ENCODE results near the gene ASB13.

The ASB13 gene

DNA sequence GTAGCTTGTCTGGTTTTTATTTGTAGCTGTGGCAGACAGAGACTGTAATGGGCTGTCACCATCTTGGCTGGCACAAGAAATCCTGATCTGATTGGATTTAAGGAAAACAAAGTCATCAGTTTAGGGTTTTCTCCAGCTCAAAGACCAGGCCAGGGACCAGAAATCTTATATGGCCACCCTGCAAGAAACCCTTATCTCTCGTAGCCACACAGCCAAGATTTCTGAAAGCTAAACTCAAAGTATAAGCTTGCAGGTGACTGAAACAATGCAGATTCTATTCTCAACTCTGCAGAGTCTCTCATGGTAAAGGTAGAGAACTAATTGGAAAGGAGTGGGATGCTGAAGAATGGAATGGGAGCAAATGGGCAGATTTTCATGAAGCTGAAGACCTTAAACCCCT, 3.2 kb upstream of the ASB13 start:
- DNase-seq (ENCODE audit: low read depth) = no peak

DNA sequence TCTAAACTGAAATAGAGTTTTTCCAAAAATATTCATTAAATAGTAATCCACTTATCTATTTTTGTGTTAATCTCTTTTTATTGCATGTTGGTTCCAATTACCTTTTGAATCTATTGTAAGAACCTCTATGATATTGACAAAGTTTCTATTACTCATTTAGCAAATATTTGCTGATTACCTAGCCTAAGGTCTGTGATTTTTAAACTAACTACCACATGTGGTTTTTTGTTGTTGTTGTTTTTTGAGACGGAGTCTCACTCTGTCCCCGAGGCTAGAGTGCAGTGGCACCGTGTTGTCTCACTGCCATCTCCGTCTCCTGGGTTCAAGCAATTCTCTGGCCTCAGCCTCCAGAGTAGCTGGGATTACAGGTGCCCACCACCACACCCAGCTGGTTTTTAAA, 2.0 kb upstream of the ASB13 start:
- DNase-seq (ENCODE audit: low read depth) = no peak

DNA sequence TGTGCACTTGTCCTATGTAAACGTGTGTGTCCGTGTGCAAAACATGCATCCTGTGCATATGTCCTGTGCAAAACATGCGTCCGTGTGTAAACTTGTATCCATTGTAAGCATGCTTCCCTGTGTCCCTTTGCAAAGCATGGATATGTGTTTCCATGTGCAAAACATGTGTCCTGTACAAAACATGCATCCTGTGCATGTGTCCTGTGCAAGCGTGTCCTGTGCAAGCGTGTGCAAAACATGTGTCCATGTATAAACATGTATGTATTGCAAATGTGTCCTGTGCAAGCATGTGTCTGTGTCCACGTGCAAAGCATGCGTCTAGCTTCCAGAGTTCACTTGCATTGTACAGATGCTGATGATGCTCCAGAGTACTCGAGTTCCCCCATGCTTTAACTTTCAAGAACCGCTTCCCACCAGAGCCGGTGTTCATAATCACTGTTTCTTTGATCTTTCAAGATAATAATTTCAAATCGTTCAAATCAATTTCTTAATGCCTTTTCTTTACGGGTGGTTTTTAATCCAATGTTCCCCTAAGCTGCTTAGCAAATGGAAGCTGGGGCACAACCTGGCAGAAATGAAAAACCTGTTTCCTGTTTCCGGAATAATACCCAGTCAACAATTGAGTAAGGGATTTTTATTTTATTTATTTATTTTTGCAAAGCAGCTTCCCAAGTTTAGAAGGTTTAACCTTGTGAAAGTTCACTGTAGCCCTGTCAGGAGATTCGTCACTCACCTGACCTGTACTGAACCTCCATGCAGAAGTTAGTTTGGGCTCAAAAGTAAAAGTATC, 641 bp upstream of the ASB13 start:
- DNase-seq (ENCODE audit: low read depth) = no peak

GRCh38 chr10:5665373-5666007, 905 bp downstream of the ASB13 start:
- DNase-seq (ENCODE audit: low read depth) = no peak

- no peak for DNase-seq (ENCODE audit: low read depth)
Measured at GRCh38 chr10:5663692-5664427, 2.5 kb downstream of the ASB13 start.

DNA sequence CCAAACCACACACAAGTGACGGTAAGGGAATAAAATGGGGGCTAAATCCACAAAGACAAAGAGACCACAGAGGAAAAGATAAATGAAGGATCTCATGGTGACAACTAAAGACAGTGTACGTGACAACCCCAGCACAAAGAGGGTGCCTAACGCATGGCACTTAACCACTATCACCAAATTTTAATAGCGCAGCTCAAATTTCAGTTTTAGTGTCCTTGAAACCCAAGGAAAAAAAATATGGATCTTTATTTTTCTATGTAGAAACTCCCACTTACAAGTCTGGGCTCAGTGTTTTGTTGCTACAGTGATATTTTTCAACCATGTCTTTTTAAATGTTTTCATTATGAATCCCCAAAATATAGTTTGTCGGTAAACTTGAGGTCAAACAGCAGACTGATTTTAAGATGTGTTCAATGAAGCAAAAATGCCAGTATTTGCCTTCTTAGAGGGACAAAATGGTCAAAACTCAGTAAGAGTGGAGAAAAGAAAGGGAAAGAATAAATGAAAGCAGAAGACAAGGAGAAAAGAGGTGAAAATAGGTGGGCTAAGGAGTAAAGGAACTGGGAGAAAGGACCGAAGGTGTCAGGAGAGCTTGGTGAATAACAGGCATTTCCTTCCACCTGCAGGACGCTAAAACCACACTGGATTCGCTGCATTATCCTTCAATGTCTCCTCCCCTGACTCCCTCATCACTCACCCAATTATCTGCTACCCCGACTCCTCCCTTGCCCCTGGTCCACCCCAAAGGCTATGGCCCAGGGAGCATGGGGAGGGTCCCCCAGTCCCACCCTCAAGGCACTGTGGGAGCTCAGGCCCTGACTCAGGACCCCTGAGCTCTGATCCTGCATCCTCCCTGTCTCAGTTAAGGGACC, 3.5 kb downstream of the ASB13 start:
- no peak for DNase-seq (ENCODE audit: low read depth)

- DNase-seq (ENCODE audit: low read depth) = no peak
Measured at GRCh38 chr10:5661043-5661442, 5.4 kb downstream of the ASB13 start.

DNA sequence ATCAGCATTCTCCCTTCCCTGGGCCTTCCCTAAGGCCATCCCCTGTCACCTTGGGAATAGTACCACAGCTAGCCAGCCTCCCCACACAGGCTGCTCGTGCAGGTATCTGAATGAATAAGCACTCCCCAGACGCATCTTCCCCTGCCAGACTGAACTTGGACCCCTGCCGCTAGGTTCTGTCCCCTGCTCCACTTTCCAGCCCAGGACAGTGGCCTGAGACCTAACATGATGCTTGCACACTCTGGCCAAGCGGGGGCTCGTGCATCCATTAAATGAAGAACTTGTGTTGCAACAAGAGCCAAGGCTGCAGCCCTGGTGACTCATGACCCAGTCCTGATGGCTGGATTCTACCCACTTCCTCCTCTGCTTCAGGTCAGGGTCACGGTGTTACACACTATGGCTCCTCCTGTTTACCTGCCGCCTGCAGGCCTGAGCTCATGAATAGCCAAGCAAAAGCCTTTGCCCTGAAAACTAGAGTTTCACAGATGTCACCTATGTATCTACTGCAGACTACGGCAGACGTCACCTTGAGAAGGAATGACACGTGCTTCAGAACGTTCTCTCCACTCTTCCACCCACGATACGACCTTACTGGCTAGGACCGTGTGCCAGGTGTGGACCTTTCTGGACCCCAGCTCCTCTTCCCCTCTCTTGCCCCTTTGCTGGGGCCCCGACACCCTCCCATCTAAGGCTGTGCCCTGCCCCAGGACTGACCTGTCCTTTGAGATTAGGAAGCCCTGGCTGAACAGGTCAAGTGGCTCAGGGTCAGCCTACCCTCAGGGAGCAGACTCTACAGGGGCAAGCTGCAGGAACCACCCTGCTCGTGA, 6.5 kb downstream of the ASB13 start:
- DNase-seq (ENCODE audit: low read depth) = no peak

GRCh38 chr10:5658871-5659618, 7.3 kb downstream of the ASB13 start:
- DNase-seq (ENCODE audit: low read depth) = no peak

GRCh38 chr10:5656737-5657579, 9.4 kb downstream of the ASB13 start:
- no peak for DNase-seq (ENCODE audit: low read depth)

DNA sequence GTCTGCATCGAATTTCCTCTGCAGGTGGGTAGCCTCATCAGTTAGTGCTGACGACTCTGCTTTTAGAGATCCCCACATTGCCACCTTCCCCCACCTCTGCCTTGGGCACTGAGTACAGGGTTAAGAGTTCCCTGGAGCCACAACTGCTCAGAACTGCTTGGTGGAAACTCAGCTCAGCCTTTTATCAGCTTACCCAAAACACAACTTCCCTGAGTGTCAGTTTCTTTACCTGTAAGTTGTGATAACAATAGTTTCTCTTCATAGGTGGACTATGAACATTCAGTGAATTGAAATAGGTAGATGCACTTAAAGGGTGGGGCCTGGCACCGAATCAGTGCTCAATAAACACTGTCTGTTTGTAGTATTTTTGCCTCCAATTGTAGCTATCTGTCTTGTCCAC, 11.3 kb downstream of the ASB13 start:
- no peak for DNase-seq (ENCODE audit: low read depth)

GRCh38 chr10:5654218-5654755, 12.1 kb downstream of the ASB13 start:
- no peak for DNase-seq (ENCODE audit: low read depth)

DNA sequence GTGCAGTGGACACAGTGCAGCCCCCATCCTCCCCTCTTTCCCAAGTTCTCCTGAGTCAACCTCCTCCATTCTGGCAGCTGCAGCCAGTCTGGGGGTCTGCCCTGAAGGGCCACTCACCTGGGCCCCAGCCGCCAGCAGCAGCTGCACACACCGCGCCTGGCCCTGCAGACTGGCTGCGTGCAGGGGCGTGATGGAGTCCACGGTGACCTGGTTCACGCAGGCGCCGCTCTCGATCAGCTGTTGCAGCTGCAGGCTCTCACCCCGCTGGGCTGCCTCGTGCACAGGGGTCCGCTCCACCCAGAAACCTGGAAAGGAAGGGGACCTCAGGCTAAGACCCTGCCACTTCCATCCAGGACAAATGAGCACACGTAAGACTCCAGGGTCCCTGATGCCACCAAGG, 13.6 kb downstream of the ASB13 start:
- DNase-seq (ENCODE audit: low read depth) = no peak

DNA sequence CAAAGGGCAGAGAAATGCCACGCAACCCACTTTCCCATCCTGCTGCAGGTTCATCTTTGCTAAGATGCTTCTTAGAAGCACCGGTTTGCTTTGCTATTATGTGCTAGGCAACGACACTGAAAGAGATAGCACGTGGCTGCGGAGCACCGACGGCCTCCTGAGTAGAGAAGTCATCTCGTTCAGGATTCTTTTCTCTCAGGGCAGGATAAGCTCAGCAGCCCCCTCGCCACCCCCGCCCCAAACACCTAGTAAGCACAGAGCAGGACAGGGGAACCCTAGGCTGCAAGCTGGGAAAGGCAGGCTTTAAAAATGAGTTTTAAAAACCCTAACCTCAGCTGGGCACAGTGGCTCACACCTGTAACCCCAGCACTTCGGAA, 15.0 kb downstream of the ASB13 start:
- no peak for DNase-seq (ENCODE audit: low read depth)

DNA sequence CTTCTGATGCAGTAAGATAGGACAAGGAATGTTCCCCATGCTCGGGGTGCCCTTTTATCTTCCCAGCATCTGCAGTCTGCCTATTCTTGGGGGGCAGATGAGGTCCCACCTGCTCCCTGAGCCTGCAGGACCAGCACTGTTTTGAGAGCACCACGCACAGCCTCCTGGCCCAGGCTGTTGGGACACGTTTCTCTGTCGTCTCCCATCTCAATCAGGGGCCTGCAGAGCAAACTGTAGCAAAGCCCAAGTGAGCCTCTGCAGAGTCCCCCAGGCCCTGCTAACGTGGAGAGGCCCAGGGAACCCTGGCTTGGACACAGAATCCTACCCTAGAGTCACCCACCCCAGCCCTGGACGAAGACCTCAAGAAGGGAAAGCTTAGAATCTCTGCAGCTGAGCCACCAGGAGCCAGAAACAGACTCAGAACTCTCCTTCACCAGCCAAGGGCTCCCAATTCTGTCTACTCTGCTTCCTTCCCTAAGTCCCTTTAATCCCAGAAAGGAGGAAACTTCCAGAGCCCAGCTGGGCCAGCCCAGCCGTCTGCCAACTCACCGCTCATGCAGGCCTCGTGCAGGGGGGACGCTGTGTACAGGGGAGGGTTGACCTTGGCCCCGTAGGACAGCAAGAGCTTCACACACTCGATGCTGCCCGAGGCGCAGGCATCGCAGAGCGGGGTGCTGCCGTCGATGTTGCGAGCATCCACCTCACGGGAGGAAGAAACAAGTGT, 15.6 kb downstream of the ASB13 start:
- no peak for DNase-seq (ENCODE audit: low read depth)

DNA sequence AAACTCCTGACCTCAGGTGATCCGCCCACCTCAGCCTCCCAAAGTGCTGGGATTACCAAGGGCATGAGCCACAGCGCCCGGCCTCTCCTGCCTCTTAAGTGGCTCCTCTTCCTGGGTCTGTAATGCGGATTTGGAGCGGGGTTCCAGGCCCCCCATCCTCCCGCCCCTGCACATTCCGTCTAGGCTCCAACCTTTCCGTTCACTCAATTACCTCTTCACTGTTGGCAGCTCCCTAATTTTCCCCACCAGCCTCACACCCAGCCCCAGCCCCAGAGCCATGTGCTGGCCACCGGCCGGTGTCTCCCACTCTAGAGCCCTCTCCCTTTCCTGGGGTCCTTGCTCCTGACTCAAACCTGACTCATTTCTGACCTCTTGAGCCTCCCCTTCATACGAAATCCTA, 16.6 kb downstream of the ASB13 start:
- DNase-seq (ENCODE audit: low read depth) = no peak

DNA sequence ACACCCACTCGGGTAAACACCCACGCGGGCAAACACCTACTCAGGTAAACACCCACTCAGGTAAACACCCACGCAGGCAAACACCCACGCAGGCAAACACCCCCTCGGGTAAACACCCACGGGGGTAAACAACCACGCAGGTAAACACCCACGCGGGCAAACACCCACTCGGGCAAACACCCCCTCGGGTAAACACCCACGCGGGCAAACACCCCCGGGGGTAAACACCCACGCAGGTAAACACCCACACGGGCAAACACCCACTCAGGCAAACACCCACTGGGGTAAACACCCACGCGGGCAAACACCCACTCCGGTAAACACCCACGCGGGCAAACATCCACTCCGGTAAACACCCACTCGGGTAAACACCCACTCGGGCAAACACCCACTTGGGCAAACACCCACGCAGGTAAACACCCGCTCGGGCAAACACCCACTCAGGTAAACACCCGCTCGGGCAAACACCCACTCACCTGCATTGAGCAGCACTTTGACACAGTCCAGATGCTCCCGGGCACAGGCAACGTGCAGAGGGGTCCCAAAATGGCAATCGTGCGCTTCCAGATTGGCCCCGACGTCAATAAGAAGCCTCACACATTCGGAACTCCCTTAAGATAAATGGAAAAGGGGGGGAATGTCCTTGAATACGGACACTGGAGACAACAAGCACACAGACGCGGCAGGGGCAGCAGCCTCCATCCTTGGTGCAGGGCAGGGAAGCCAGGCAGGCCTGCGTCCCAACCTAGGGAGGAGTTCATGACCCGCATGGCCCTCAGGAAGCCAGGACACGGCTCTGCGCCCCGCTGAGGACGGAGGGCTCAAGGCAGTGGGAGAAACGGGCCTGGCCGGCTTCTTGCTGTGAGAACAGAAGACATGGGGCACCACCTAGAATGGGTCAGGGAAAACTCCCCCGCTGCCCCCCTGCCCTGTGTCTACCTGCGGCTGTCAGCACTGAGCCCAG, 17.6 kb downstream of the ASB13 start:
- DNase-seq (ENCODE audit: low read depth) = no peak
